D721Med (cell line): Measurements from ENCODE around the gene SERINC2.
"Not testable (repeated sequence)": the region's sequence is repeated elsewhere in the genome, so short reads cannot be mapped to it uniquely, and the experiment has no call there.

ENCODE experiments used
- DNase-seq: peaks from one replicate; pipeline ENCODE4 v3.0.0; 2011; ENCODE audit warnings: low spot score; ENCODE audit not compliant: insufficient read length
- FAIRE-seq: peaks from 2 replicates; lab custom pipeline; 2011; peaks lifted over from hg19 to GRCh38; lab: Jason Lieb, UNC
- TF ChIP-seq, protein P1 (sequence below): IDR thresholded peaks from 2 replicates; pipeline ENCODE4 v1.5.1; 2012; ENCODE audit warnings: mild to moderate bottlenecking, control low read depth; ENCODE audit not compliant: insufficient read depth; ENCODE audit errors: missing control alignments

Gene SERINC2

DNA sequence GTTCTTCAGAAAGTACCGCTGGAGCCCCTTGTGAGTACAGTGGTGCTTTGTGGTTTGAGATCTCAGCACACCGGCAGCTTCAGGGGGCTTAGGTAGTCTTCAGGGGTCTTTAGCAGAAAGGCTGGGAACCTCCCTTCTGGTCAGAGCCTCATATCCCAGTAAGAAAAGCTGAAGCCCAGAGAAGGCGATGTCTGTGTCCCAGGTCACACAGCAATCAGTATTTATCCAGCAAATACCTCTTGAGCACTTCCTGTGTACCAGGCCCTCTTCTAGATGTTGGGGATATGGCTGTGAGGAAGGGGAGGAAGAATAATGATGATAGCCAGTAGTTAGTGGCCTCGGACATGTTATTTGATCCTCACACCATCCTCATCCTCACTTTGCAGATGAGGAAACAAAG lies 14.3 kb downstream of the SERINC2 start:
- FAIRE-seq (no peak), DNase-seq (no peak)
- TF ChIP-seq, protein P1, sequence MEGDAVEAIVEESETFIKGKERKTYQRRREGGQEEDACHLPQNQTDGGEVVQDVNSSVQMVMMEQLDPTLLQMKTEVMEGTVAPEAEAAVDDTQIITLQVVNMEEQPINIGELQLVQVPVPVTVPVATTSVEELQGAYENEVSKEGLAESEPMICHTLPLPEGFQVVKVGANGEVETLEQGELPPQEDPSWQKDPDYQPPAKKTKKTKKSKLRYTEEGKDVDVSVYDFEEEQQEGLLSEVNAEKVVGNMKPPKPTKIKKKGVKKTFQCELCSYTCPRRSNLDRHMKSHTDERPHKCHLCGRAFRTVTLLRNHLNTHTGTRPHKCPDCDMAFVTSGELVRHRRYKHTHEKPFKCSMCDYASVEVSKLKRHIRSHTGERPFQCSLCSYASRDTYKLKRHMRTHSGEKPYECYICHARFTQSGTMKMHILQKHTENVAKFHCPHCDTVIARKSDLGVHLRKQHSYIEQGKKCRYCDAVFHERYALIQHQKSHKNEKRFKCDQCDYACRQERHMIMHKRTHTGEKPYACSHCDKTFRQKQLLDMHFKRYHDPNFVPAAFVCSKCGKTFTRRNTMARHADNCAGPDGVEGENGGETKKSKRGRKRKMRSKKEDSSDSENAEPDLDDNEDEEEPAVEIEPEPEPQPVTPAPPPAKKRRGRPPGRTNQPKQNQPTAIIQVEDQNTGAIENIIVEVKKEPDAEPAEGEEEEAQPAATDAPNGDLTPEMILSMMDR = no peak

DNA sequence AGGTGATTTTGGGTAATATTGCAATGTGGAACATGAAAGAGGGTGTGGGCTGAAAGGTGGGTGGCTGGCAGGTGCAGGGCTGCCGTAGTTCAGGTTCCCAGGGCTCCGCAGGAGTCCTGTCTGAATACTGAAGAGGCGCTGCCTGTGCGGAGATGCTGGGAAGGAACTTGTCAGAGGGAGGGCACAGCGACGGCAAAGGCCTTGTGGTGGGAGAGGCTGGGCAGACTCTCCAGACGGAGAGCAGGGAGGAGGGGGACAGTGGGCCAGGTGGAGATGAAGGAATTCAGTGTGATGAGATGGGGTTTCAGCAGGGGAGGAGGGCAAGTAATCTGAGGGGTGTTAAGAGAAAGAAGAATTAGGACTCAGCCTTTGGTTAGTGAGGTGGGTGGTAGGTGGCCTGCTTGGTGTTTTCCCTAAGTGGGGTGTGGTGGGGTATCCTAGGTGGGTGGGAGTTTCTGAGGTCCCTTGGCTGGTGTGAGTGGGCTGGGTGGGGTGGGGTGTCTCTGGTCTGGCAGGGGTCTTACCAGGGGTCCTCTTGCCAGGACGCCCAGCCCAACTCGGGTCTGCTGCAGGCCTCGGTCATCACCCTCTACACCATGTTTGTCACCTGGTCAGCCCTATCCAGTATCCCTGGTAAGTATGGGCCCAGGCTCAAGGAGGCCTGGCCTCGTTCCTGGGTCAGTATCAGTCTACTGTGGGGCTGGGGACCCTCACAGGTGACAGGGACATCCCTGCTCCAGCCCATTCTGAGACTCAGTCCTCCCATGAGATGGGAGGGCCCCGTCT lies 15.6 kb downstream of the SERINC2 start:
- FAIRE-seq (no peak), DNase-seq (no peak)
- TF ChIP-seq, protein P1 = no peak

DNA sequence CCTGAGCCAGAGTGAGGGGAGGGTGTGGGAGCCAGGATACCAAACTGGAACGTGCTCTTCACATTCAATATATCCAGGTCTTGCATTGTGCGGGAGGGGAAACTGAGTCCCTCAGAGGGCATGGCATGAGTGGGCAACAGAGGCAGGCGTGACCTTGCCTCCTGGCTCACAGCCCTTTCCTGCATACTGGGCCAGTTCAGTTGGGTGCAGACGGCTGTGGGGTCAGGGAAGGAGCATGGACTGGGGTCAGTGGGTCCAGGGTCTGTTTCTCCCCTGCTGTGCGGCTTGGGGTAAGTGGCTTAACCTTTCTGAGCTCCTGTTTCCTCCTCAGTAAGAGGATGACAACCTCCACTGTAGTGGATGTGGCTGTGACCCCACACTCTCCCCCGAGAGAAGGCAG lies 16.6 kb downstream of the SERINC2 start:
- TF ChIP-seq, protein P1 = no peak
- FAIRE-seq = no peak
- no peak for DNase-seq

DNA sequence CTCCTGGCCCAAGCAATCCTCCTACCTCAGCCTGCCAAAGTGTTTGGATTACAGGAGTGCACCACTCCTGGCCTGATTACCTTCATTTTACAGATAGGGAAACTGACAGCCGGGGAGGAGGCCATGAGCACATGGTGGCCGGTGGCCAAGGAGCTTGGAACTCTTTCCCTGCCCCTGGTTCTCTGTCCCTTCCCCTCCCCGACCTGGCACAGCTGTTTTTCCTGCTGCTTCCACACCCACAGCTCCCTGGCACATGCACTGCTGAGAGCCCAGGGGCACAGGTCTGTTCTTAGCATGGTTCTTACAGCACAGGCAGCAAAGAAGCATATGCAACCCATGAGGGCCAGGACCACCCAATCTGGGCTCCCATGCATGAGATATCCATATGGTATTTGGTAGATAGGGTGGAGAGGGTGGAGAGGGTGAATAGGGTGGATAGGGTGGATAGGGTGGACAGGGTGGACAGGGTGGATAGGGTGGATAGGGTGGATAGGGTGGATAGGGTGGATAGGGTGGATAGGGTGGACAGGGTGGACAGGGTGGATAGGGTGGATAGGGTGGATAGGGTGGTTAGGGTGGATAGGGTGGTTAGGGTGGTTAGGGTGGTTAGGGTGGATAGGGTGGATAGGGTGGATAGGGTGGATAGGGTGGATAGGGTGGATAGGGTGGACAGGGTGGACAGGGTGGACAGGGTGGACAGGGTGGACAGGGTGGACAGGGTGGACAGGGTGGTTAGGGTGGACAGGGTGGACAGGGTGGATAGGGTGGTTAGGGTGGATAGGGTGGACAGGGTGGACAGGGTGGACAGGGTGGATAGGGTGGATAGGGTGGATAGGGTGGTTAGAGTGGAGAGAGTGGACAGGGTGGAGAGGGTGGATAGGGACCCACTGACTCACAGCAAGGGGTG lies 18.6 kb downstream of the SERINC2 start:
- FAIRE-seq, DNase-seq: not testable (repeated sequence)

DNA sequence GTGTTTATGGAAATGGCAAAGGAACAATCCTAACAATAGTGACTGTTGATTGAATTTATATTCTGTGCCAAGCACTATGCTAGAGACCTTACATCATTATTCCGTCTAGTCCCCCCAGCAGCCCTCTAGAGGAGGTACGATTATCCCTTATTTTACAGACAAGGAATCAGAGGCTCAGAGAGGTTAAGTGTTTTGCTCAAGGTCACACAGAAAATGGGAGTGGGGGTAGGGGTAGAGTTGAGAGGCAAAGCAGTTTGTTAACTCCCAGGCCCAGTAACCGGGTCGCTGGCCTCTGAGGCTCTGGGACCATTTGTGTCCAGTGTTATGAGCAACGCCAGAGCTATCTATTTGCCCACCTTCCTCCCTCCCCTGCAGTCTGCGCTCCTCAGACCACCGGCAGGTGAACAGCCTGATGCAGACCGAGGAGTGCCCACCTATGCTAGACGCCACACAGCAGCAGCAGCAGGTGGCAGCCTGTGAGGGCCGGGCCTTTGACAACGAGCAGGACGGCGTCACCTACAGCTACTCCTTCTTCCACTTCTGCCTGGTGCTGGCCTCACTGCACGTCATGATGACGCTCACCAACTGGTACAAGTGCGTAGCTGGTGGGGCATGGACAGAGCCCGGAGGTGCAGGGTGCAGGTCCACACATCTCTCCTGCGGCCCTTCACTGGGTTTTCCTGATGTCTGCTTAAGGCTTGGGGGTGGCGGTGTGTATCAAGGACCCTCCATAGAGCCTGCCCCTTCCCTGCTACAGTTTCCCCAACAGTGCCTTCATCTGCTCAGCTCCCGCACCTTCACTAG lies 19.8 kb downstream of the SERINC2 start:
- TF ChIP-seq, protein P1 = no peak
- no peak for FAIRE-seq
- DNase-seq = no peak

DNA sequence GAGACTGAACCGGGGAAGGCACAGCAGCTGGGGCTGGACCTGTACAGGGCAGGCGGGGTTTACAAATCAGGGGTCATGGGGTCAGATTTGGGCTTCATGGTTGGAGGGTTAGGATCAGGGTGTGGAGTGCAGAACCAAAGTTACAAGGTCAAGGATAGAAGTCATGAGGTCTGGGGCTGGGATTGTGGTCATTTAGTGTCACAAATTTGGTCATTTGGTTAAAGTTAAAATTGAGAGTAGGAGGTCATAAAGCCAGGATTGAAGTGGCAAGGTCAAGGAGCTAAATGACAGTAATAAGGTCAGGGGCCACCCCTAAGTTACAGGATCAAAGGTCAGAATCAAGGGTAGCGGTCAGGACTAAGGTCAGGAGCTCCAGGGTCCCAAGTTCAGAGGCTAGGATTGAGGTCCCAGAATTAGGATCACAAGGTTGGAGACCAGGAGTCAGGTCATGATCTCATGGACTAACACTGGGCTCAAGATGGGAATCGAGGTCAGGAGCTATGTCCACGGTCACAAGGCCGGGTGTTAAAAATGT lies 20.4 kb downstream of the SERINC2 start:
- FAIRE-seq (no peak), DNase-seq (no peak)
- TF ChIP-seq, protein P1 = no peak
